ENCODE results near the gene CNKSR1.

The CNKSR1 gene, protein sequence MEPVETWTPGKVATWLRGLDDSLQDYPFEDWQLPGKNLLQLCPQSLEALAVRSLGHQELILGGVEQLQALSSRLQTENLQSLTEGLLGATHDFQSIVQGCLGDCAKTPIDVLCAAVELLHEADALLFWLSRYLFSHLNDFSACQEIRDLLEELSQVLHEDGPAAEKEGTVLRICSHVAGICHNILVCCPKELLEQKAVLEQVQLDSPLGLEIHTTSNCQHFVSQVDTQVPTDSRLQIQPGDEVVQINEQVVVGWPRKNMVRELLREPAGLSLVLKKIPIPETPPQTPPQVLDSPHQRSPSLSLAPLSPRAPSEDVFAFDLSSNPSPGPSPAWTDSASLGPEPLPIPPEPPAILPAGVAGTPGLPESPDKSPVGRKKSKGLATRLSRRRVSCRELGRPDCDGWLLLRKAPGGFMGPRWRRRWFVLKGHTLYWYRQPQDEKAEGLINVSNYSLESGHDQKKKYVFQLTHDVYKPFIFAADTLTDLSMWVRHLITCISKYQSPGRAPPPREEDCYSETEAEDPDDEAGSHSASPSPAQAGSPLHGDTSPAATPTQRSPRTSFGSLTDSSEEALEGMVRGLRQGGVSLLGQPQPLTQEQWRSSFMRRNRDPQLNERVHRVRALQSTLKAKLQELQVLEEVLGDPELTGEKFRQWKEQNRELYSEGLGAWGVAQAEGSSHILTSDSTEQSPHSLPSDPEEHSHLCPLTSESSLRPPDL

DNA sequence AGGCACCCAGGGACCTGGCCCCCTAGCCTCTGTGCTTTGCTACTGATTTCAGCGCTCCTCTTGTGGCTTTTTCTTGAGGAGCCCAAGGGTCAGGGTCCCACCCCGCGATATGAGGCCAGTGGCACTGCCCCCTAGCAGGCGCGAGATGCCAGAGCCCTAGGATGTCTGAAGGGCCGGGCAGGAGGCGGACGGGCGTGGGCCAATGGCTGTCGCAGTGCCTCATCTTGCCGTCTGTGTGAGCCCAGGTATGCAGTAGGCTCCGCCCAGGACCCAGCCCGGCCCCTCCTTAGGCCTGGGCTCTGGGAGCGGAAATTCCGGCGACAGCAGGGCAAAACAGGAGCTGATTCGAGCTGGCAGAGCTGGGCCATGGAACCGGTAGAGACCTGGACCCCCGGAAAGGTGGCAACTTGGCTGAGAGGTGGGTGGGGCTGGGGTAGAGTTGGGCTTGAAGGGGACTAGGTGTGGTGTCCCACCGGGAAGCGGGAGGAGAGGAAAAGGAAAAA is at the start of gene CNKSR1:
TSS of gene CNKSR1 (plus strand) at position 310 of the 503 bp plus-strand sequence. CDS start at position 367, 57 bp downstream.
- H3K27ac Mint-ChIP-seq = no peak within 1 kb of the TSS
- H3K36me3 Mint-ChIP-seq = no peaks in the 10 kb centered on the region
- no peaks in the 10 kb centered on the region for H3K9me3 Mint-ChIP-seq
- peaks cover 2% of the 10 kb centered on the region for H3K4me1 Mint-ChIP-seq
- peaks cover 6% of the 10 kb centered on the region for H3K27me3 Mint-ChIP-seq
- no peak for DNase-seq
- H3K4me3 Mint-ChIP-seq = peak within 1 kb of the TSS; percentile 66
- CTCF ChIA-PET = interaction anchor here (1.2 kb wide), 1 partner anchor 99 kb away, joined by 4 read pairs; no protein-coding TSS in a partner anchor

DNA sequence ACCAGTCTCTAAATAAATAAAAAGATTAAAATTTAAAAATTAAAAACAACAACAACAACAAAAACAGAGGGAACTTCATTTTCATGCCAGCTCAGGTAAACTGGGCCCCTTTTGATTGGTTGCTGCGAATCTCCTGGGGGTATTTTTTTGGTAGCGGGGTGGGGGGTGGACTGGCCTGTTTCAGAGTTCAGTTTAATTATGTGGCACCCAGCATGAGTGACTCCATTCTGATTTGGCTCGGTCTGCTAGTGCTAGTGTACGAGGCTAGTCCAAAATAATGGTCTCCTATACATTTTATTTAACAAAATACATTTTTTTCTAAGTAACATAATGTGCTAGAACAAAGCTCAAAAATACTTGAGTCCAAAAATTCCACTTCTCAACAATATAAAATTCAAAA is 47.5 kb upstream of the CNKSR1 start:
- CTCF ChIA-PET = interaction anchor here (1.5 to 5.2 kb wide), 3 partner anchors 9 to 25 kb away, joined by 5 to 48 read pairs (median 6); no protein-coding TSS in a partner anchor
- Mint-ChIP-seq H3K27ac (no peak overlapping the region), H3K9me3 (no peaks in the 10 kb centered on the region), H3K27me3 (no peaks in the 10 kb centered on the region), H3K4me1 (peaks cover 51% of the 10 kb centered on the region), H3K36me3 (peaks cover 14% of the 10 kb centered on the region), H3K4me3 (no peak overlapping the region)
- DNase-seq = no peak

DNA sequence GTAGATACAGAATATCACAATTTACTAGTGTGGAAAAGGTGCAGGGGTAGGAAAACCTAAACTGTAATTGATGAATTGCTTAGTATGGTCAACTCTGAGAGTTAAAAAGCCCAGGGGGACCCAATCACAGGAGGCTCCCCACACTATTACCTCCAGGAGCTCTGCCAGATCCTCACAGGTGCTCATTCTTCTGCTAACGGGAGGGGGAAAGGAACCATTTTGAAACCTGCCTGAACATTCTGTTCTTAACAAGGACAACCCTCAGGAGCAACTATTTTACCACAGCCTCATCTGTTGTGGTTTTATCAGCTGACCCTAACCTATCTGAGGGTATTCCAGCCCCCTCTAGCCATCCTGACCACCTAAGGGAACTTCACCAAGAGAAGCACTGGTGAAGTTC is 46.6 kb upstream of the CNKSR1 start:
- Mint-ChIP-seq H3K27ac (no peak overlapping the region), H3K4me3 (no peak overlapping the region), H3K27me3 (no peaks in the 10 kb centered on the region), H3K4me1 (peaks cover 42% of the 10 kb centered on the region), H3K36me3 (peaks cover 10% of the 10 kb centered on the region), H3K9me3 (no peaks in the 10 kb centered on the region)
- DNase-seq = no peak
- CTCF ChIA-PET = interaction anchor here (0.8 kb wide), 1 partner anchor 14 kb away, joined by 3 read pairs; no protein-coding TSS in a partner anchor

DNA sequence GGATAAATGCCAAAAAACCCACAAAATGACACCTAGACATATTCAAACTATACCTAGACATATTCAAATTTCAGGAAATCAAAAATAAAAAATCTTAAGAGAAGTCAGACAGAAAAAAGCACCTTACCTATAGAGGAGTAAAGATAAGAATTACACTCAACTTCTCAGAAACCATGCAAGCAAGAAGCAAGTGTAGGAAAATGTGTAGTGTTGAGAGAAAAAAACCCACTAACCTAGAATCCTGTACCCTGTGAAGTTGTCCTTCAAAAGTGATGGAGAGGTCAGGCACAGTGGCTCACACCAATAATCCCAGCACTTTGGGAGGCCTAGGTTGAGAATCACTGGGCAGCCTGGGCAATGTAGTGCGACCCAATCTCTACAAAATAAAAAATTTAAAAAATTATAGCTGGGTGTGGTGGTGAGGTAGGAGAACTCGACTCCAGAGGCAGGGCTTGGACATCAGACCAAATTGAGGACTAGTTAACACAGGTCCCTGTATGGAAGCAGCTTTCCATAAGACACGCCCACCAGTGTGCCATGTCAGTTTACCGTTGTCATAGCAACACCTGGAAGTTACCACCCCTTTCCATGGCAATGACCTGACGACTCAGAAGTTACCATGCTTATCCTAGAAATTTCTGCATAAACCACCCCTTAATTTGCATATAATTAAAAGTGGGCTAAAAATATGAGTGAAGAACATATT is 45.0 kb upstream of the CNKSR1 start:
- H3K9me3 Mint-ChIP-seq = no peaks in the 10 kb centered on the region
- CTCF ChIA-PET = no interaction called here
- no peak overlapping the region for H3K4me3 Mint-ChIP-seq

DNA sequence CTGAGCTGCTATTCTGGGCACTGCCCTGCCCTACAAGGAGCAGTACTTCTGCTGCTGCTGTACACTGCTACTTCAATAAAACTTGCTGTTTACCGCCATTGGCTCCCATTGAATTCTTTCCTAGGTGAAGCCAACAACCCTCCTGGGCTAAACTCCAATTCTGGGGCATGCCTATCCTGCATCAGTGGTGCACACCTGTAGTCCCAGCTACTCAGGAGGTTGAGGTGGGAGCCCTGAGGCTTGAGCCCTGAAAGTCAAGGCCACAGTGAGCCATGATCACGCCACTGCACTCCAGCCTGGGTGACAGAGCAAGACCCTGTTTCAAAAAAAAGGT is 44.5 kb upstream of the CNKSR1 start:
- CTCF ChIA-PET = no interaction called here
- no peak for DNase-seq
- Mint-ChIP-seq H3K4me1 (peaks cover 21% of the 10 kb centered on the region), H3K4me3 (no peak overlapping the region), H3K27me3 (no peaks in the 10 kb centered on the region), H3K27ac (no peak overlapping the region), H3K36me3 (peaks cover 4% of the 10 kb centered on the region), H3K9me3 (no peaks in the 10 kb centered on the region)

More for the DNA sequence above, 45.0 kb upstream of the CNKSR1 start:
- DNase-seq = no peak
- H3K27ac Mint-ChIP-seq = no peak overlapping the region
- no peaks in the 10 kb centered on the region for H3K27me3 Mint-ChIP-seq
- H3K36me3 Mint-ChIP-seq = peaks cover 5% of the 10 kb centered on the region
- peaks cover 26% of the 10 kb centered on the region for H3K4me1 Mint-ChIP-seq

DNA sequence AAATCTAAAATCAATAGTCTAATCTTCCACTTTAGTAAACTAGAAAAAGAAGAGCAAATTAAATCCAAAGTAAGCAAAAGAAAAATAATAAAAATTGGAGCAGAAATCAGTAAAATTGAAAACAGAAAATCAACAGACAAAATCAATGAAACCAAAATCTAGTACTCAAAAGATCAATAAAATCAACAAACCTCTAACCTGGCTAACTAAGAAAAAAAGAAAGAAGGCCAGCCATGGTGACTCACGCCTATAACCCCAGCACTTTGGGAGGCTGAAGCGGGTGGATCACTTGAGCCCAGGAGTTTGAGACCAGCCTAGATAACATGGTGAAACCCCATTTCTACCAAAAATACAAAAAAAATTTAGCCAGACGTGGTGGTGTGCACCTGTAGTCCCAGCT is 42.8 kb upstream of the CNKSR1 start:
- peaks cover 24% of the 10 kb centered on the region for H3K4me1 Mint-ChIP-seq
- DNase-seq = no peak
- H3K9me3 Mint-ChIP-seq = no peaks in the 10 kb centered on the region
- peaks cover 2% of the 10 kb centered on the region for H3K36me3 Mint-ChIP-seq
- no peak overlapping the region for H3K4me3 Mint-ChIP-seq
- H3K27ac Mint-ChIP-seq = no peak overlapping the region
- no peaks in the 10 kb centered on the region for H3K27me3 Mint-ChIP-seq
- CTCF ChIA-PET = no interaction called here

DNA sequence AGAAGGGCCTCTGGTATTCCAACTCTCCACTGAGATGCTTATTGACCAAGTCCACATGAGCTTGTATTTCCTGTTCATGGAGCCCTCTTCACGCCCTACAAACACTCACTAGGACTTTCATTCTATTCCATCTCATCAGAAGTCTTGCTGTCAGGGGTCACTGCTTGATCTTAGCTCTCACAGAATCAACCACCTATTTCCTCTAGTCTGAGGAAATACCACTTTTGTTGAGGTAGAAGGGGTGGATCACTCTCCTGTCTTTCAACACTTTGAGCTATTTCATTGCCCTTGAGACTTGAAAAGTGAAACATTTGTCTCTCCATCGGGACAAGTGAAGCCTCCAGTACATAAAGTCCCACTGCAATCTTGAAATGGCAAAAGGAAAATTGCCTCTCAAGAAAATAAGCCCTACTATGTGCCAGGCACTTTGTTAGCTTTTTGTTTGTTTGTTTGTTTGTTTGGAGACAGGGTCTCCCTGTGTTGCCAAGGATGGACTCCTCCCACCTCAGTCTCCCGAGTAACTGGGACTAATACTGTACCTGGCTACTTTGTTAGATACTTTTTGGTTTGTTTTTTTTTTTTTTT is 38.2 kb upstream of the CNKSR1 start:
- Mint-ChIP-seq H3K4me1 (peaks cover 16% of the 10 kb centered on the region), H3K4me3 (peak overlapping the region; percentile 3), H3K9me3 (no peaks in the 10 kb centered on the region), H3K27me3 (no peaks in the 10 kb centered on the region), H3K36me3 (no peaks in the 10 kb centered on the region), H3K27ac (peak overlapping the region; percentile 42)
- CTCF ChIA-PET = interaction anchor here (1.0 to 1.6 kb wide), 7 partner anchors 10 to 34 kb away, joined by 3 to 7 read pairs (median 4); no protein-coding TSS in a partner anchor
- DNase-seq = no peak

DNA sequence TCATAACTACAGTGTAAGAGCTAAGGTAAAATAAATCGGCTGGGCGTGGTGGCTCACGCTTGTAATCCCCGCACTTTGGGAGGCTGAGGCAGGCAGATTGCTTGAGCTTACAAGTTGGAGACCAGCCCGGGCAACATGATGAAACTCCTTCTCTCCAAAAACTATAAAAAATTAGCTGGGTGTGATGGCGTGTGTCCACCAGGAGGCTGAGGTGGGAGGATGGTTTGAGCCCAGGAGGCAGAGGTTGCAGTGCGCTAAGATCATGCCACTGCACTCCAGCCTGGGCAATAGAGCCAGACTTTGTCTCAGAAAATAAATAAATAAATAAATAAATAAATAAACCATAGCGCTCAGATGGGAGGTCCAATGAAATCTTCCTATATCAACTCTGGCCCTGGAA is 35.1 kb upstream of the CNKSR1 start:
- peaks cover 13% of the 10 kb centered on the region for H3K27me3 Mint-ChIP-seq
- no peaks in the 10 kb centered on the region for H3K9me3 Mint-ChIP-seq
- H3K4me3 Mint-ChIP-seq = no peak overlapping the region
- H3K27ac Mint-ChIP-seq = no peak overlapping the region
- CTCF ChIA-PET = interaction anchor here (1.4 to 7.7 kb wide), 6 partner anchors 14 to 92 kb away, joined by 3 to 212 read pairs (median 26); partner anchors contain the start of gene CEP85
- no peaks in the 10 kb centered on the region for H3K36me3 Mint-ChIP-seq
- peaks cover 23% of the 10 kb centered on the region for H3K4me1 Mint-ChIP-seq
- DNase-seq = no peak

DNA sequence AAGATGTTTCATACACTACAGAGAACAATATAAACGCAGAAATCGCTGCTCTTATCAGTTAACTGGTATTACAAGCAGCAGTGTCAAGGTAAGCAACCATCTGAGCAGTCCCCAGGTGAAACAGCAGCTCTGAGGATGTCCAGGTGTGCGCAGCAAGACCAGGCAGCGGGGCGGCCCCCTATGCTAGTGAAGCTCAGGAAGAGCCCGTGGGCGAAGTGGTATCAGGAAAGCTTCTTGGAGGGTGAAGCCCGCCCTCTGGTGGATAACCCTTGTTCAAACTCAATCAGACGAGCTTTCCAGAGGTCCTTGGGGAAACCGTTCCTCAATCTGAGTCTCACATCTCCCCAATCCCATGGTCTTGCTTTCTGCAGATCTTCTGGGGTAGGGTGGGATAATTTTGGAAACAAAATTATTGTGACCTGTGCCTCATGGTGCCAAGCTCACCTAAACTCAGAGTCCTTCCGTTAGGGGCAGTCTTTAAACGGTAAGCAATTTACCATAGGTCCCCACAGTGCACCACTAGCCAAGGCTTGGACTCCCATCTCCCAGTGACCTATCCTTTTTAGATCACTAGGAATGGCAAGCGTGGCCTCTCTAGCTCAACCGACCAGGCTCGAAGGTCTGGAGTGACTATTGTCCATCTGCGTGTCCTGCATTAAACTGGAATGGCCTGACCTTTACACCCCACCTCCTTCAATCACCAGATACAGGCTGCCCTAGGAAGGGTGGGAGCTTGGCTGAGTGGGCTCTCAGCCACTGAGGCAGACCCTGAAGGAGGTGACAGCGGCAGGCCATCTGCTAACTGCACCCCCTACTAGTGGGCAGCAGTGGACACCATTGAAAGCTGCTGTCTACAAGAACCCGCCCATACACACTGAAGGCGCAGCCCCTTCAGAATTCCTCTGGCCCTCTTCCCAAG is 32.0 kb upstream of the CNKSR1 start:
- no peak overlapping the region for H3K27ac Mint-ChIP-seq

DNA sequence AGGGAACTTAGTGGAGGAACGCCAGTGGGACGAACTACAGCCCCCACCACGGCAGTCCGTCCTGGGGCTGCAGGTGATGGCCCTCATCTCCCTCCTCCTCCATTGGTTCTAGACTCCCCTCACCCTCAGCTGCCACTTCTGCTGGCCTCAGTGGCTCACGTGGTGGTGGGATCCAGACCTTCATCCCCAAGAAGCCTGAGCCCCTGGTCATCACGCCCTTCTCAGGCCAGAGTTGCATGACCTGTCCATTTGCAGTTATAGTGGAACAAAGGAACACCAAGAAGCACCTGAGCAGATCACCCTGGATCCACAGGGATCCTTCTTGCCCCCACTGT is 31.4 kb upstream of the CNKSR1 start:
- Mint-ChIP-seq H3K4me1 (peaks cover 7% of the 10 kb centered on the region), H3K9me3 (no peaks in the 10 kb centered on the region), H3K36me3 (no peaks in the 10 kb centered on the region), H3K4me3 (no peak overlapping the region), H3K27me3 (peaks cover 40% of the 10 kb centered on the region), H3K27ac (no peak overlapping the region)
- no peak for DNase-seq
- CTCF ChIA-PET = interaction anchor here (0.8 to 7.7 kb wide), 17 partner anchors 10 to 271 kb away, joined by 3 to 212 read pairs (median 7); partner anchors contain the start of gene PDIK1L

More for the DNA sequence above, 32.0 kb upstream of the CNKSR1 start:
- Mint-ChIP-seq H3K36me3 (no peaks in the 10 kb centered on the region), H3K27me3 (peaks cover 40% of the 10 kb centered on the region), H3K4me3 (no peak overlapping the region), H3K4me1 (peaks cover 7% of the 10 kb centered on the region), H3K9me3 (no peaks in the 10 kb centered on the region)
- DNase-seq = peak; percentile 85
- CTCF ChIA-PET = interaction anchor here (0.6 to 7.7 kb wide), 32 partner anchors 11 to 272 kb away, joined by 3 to 212 read pairs (median 6); partner anchors contain the start of genes CEP85, PAFAH2, PDIK1L and ZNF593OS

DNA sequence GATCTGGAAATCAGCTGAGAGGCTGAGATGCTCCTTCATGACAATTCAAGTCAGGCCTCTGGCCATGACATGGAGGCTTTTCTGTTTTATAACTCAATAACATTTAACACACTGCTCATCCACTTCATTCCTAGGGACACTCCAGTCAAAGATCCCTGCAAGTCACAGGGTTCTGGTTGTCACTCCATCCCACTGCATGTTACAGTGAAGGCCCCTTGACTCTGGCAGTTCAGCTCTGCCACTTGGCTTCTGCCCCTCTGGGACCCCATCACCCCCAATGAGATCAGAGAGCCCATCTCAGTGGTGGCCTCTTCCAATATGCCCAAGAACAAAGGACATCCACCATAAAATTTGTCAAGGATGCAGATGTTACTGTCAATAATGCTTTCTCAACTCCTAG is 28.4 kb upstream of the CNKSR1 start:
- Mint-ChIP-seq H3K4me1 (peaks cover 7% of the 10 kb centered on the region), H3K27me3 (peaks cover 57% of the 10 kb centered on the region)
- CTCF ChIA-PET = interaction anchor here (7.7 kb wide), 1 partner anchor 46 kb away, joined by 212 read pairs; no protein-coding TSS in a partner anchor

DNA sequence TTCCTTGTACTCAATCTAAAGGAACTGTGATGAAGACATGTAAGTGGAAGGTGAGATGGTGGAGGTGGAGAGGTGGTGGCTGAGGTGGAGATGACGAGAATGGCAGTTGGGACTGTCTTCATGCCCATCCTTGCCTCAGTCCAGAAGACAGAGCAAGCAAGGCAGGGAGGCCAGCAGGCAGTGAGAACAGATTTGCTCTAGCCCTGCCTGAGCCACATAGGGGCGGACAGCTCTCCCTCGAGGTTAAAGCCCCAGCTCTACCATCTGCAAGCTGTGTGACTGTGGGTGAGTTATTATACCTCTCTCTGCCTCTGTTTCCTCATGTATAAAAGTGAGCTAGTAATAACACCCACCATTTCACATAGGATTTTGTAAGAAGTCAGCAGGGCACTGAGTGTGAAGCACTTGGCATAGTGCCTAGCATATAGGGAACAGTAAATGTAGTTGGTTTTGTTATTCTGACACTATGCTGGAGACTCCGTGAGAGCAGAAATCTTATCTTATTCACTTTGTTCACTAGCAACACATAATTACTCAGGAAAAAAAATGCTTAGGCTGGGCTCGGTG is 23.2 kb upstream of the CNKSR1 start:
- peaks cover 71% of the 10 kb centered on the region for H3K27me3 Mint-ChIP-seq
- no peaks in the 10 kb centered on the region for H3K36me3 Mint-ChIP-seq
- no peak overlapping the region for H3K4me3 Mint-ChIP-seq
- H3K9me3 Mint-ChIP-seq = no peaks in the 10 kb centered on the region
- peaks cover 4% of the 10 kb centered on the region for H3K4me1 Mint-ChIP-seq
- CTCF ChIA-PET = interaction anchor here (5.9 kb wide), 1 partner anchor 10 kb away, joined by 47 read pairs; no protein-coding TSS in a partner anchor
- no peak for DNase-seq
- H3K27ac Mint-ChIP-seq = no peak overlapping the region

More for the DNA sequence above, 28.4 kb upstream of the CNKSR1 start:
- H3K9me3 Mint-ChIP-seq = no peaks in the 10 kb centered on the region
- no peaks in the 10 kb centered on the region for H3K36me3 Mint-ChIP-seq
- no peak overlapping the region for H3K4me3 Mint-ChIP-seq
- H3K27ac Mint-ChIP-seq = no peak overlapping the region
- DNase-seq = no peak
